GM18870 (cell line): ENCODE data around the gene SOCS3.
"Not testable (repeated sequence)": the region's sequence is repeated elsewhere in the genome, so short reads cannot be mapped to it uniquely, and the experiment has no call there.

Experiments used
- ATAC-seq: cut with Tn5 transposase; IDR thresholded peaks from one replicate; pipeline ENCODE4 v1.9.1; 2021; ENCODE audit warnings: moderate library complexity; ENCODE audit not compliant: unreplicated experiment

SOCS3 gene

DNA sequence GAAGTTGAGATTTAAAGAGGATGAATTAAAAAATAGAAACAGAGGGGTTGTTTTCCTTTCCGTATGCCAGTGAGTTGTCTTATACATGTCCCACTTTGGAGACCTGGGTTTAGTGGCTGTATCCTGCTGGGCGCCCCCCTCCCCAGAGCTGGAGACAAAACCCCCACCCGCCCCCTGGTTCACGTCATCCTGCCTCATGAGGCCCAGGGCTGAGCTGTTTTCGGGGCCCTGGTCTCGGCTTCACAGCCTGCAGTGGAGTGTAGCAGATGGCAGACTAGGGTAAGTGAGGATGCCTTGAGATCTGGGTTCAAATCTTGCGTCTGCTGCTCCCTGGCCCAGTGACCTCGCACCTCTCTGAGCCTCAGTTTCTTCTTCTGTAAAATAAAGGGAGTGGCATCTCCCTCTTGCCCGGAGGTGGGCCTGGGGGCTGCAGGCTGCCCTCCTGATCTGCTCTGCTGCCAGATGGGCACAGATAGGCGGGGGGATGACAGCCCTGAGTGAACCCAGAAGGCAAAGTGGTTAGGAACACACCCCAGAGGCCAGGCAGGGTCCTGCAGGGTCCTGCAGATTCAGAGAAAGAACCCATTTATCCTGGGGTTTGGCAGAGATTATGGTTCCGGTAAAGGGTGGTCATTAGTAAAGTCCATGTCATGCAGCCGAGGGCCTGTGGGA, 45.1 kb downstream of the SOCS3 start:
- no peak for ATAC-seq

DNA sequence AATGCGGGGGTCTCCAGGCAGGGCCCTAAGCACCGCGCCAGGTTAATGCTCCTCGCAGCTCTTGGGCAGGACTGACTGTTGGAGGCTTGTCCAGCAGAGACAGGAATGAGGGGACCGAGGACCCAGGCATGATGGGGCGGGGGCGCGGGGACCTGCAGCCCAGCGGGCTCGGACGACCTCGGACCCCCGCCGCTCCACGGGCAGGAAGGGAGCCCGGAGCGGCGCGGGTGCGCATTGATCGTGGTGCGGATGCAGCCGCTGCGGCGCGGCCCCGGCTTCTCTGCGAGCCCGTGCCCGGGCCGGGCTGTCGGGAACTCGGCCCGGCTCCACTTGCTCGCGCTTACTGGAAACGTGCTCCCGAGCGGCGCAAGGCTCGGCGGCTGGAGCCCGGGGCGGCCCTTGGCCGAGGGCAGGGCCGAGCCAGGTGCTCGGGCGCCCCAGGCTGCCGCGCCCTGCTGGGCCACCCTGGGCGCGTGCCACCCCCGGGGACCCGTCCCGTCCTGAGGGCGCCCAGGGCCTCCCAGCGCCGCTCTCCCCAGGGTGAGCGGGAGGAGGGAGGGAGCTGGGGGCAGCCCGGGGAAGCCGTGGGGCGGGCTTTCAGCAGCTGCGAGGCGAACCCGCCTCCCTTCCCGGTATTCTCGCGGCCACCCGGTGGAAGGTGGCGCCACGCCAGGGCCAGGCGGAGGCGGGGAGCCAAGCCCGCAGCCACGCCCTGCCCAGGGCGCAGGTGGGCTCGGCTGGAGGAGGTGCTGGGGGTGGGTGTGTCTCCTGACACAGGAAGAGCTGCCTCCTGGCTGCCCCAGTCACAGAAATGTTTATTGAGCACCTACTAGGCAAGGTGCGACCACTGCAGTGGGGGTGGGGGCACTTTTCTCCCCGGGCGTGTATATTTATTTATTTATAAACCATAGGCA, 45.9 kb downstream of the SOCS3 start:
- ATAC-seq, result no peak

DNA sequence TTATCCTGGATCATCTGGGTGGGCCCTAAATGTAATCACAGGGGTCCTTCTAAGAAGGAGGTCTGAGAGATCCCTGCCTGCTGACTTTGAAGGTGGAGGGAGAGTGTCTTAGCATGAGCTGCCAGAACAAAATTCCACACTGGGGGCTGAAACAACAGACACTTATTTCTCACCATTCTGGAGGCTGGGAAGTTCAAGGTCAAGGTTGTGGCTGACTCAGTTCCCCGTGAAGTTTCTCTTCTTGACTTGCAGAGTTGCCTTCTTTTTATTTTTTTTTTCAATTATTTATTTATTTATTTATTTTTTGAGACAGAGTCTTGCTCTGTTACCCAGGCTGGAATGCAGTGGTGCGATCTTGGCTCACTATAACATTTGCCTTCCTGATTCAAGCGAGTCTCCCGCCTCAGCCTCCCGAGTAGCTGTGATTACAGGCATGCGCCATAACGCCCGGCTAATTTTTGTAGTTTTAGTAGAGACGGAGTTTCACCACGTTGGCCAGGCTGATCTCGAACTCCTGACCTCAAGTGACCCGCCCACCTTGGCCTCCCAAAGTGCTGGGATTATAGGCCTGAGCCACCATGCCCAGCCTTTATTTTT, 50.1 kb downstream of the SOCS3 start:
- not testable (repeated sequence) for ATAC-seq

DNA sequence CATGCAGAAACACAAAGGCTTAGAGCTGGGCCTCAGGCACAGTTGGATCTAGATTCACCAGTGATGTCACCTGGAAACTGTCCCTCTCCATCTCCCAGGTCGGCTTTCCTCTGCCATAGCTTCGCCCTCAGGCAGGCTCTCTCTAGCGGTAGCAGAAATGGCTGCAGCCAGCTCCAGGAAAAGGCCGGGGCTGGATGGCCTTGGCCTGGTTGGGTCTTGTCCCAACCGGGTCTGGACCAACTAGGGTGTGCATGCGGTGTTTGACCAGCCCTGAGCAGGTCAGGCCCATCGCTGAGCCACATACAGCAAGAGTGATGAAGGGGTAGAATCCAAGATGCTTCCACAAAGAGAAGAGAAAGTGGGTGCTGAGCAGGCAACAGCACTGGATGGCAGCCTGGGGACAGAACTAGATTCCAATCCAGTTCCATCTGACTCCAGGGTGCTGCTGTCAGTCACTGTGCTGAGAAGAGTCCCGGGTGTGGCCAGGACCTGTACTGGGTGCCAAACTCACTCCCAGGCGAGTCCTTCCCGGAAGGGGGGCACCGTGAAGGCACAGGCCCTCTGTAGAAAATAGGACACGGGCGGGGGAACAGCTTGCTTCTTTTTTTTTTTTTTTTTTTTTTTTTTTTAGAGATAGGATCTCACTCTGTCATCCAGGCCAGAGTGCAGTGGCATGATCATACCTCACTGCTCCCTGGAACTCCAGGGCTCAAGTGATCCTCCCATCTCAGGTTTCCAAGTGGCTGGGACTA, 51.8 kb downstream of the SOCS3 start:
- no peak for ATAC-seq

DNA sequence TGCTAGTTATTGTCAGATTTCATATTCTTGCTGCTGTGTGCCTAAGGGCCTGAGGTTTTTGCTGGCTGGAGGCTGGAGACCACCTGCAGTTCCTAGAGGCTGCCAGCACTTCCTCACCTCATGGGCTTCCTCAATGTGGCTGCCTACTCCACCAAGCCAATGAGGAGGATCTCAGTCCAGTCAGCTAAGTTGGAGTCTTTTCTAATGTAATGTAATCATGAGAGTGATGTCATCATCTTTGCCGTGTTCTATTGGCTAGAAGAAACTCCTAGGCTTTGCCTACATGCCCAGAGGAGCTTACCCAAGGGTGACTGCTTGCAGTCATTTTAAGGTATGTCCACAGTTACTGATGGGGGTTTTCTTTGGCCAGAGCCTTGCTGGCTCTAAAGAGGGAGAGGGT, 53.0 kb downstream of the SOCS3 start:
- ATAC-seq, result no peak
